Hepatocyte (in vitro differentiated cells): ENCODE results near the gene PPA1. TPM values are rescaled to one million over a fixed set of nuclear protein-coding genes. Genes with fewer than 3 reads are reported as not detected.

ENCODE experiments used
- DNase-seq: peaks from one replicate; pipeline ENCODE4 v3.0.0-alpha.2; 2016; ENCODE audit warnings: low spot score
- H2AFZ ChIP-seq: fragments of 200-600 bp; sonication (generic); 2 replicates; pipeline ENCODE4 v1.6.0; 2016; ENCODE audit warnings: antibody characterized with exemption, mild to moderate bottlenecking
- H3K27ac ChIP-seq: fragments of 200-600 bp; sonication (generic); 2 replicates; pipeline ENCODE4 v1.5.1; 2016; ENCODE audit warnings: mild to moderate bottlenecking
- H3K27me3 ChIP-seq: fragments of 200-600 bp; sonication (generic); 2 replicates; pipeline ENCODE4 v1.6.1; 2016
- H3K36me3 ChIP-seq: fragments of 200-600 bp; sonication (generic); replicated peaks from 2 replicates; pipeline ENCODE4 v1.5.1; 2016; ENCODE audit warnings: low read depth; ENCODE audit not compliant: insufficient read depth
- H3K4me1 ChIP-seq: fragments of 200-600 bp; sonication (generic); 2 replicates; pipeline ENCODE4 v1.5.1; 2016; ENCODE audit warnings: mild to moderate bottlenecking, moderate library complexity; ENCODE audit not compliant: insufficient read depth
- H3K4me2 ChIP-seq: fragments of 200-600 bp; sonication (generic); 2 replicates; pipeline ENCODE4 v1.6.0; 2016
- H3K4me3 ChIP-seq: fragments of 200-600 bp; sonication (generic); 2 replicates; pipeline ENCODE4 v1.5.1; 2016; ENCODE audit warnings: mild to moderate bottlenecking
- H3K79me2 ChIP-seq: fragments of 200-600 bp; sonication (generic); 2 replicates; pipeline ENCODE4 v1.6.0; 2017; ENCODE audit warnings: mild to moderate bottlenecking
- H3K9me2 ChIP-seq: fragments of 200-600 bp; sonication (generic); replicated peaks from 2 replicates; pipeline ENCODE4 v1.6.0; 2017; ENCODE audit warnings: mild to moderate bottlenecking; ENCODE audit not compliant: insufficient read depth
- H3K9me3 ChIP-seq: fragments of 200-600 bp; sonication (generic); 2 replicates; pipeline ENCODE4 v1.5.1; 2016; ENCODE audit warnings: low read depth, mild to moderate bottlenecking
- H4K20me1 ChIP-seq: fragments of 200-600 bp; sonication (generic); 2 replicates; pipeline ENCODE4 v1.6.0; 2016; ENCODE audit warnings: mild to moderate bottlenecking; ENCODE audit not compliant: insufficient read depth, poor library complexity, severe bottlenecking
- CTCF ChIP-seq: fragments of 200-600 bp; sonication (generic); IDR thresholded peaks from 2 replicates; pipeline ENCODE4 v1.5.1; 2016; ENCODE audit warnings: antibody characterized with exemption, mild to moderate bottlenecking; ENCODE audit not compliant: poor library complexity
- EZH2 ChIP-seq: fragments of 200-600 bp; sonication (generic); IDR thresholded peaks from 2 replicates; pipeline ENCODE4 v1.6.1; 2016; ENCODE audit warnings: antibody characterized with exemption, mild to moderate bottlenecking, borderline replicate concordance
- EZH2phosphoT487 ChIP-seq: fragments of 200-600 bp; sonication (generic); IDR thresholded peaks from one replicate; pipeline ENCODE4 v1.6.1; 2018; ENCODE audit warnings: antibody characterized with exemption, mild to moderate bottlenecking, low read depth, moderate library complexity; ENCODE audit not compliant: unreplicated experiment, severe bottlenecking
- WGBS: methylation state at CpG from one replicate; pipeline ENCODE4 v1.1.6; 2016; ENCODE audit warnings: low lambda C conversion rate; ENCODE audit errors: missing lambda C conversion rate; 5-methylcytosine and 5-hydroxymethylcytosine counted together
- polyA plus RNA-seq: library from polyadenylated mRNA; unstranded; fragments of >200 nt; fragmentation: Nextera tagmentation; extraction: Ambion mirVana; gene quantifications from 2 replicates; pipeline ENCODE4 v1.2.1, GENCODE V29; 2016
- total RNA-seq: library from RNA; depleted of rRNA; stranded (reverse); fragments of >200 nt; gene quantifications from 2 replicates; pipeline ENCODE4 v1.2.3, GENCODE V29; 2014

PPA1 gene
- total and polyA plus RNA-seq, 2 experiments from 2014 or later = 131 to 156 TPM

DNA sequence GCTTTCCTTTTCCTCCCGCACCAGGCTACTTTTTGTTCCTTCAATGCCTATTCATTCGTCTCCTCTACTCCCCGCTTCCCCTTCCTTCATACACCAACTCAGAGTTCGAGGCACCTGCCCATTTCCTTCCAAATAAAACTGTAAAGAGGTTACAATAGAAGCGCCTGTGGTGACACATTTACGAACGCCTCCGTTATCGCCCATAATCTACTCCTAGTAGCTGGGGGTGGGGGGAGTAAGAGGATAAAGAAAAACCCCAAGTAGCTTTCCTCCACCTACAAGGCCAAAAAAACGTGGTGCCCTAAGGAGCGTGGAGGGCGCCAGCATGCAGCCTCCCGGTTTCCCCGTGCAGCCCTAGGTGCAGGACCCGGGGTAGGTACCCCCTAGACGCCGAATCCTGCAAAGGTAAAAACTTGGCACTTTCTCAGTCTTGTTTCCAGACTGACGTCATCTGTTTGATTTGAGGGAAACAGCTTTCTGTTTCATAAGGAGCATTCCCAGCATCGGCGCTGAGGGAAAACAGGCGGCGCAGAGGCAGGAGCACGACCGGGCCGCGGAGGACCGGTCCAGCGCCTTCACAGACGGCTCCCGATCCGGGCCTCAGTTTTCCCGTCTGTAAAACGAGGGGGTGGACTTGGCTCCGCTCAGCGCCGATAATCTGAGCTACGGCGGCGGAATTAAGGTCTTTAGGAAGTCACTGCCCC, 922 bp downstream of the PPA1 start:
- Histone ChIP-seq H3K4me3 (peak overlapping the region; percentile 92), H2AFZ (peak overlapping the region; percentile 79), H3K4me2 (peak overlapping the region; percentile 97), H3K27me3 (no peaks in the 10 kb centered on the region), H3K9me3 (no peaks in the 10 kb centered on the region), H3K36me3 (no peaks in the 10 kb centered on the region), H3K4me1 (peaks cover 12% of the 10 kb centered on the region), H3K9me2 (no peaks in the 10 kb centered on the region), H4K20me1 (no peaks in the 10 kb centered on the region), H3K27ac (peak overlapping the region; percentile 90), H3K79me2 (peaks cover 51% of the 10 kb centered on the region)
- TF ChIP-seq EZH2phosphoT487 (no peak), CTCF (no peak)
- peak; percentile 82 for DNase-seq
- WGBS = 4% methylated on average over 39 of the region's 39 CpGs

DNA sequence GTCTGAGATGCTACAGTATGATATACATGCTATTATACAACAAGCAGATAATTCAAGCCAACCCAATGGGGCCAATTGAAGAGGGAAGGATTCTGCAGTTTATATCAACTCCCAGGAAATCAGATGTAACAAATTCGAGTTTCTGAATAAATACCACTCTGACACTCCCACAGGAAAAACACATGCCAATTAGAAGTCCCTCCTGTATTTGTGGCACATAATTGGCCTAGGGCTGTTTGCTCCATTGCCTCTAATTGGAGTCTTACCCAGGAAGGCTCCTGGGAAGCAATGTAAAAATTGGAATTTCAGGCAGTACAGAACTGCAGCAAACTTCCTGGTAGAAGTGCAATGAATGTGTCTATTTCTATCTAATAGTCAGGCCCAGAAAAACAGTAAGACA, 4.7 kb downstream of the PPA1 start:
- Histone ChIP-seq H3K9me3 (no peaks in the 10 kb centered on the region), H3K4me3 (no peak overlapping the region), H3K4me2 (no peak overlapping the region), H3K4me1 (peaks cover 7% of the 10 kb centered on the region), H3K9me2 (no peaks in the 10 kb centered on the region), H3K27ac (peak overlapping the region; percentile 68), H3K79me2 (peaks cover 84% of the 10 kb centered on the region), H3K27me3 (no peaks in the 10 kb centered on the region), H2AFZ (no peak overlapping the region), H3K36me3 (no peaks in the 10 kb centered on the region), H4K20me1 (no peaks in the 10 kb centered on the region)
- DNase-seq = no peak
- WGBS = 73% methylated on average over 1 of the region's 1 CpG
- no peak for TF ChIP-seq EZH2
- TF ChIP-seq EZH2phosphoT487 = no peak
- TF ChIP-seq CTCF = no peak

- H3K27ac ChIP-seq = peak overlapping the region; percentile 68
- peak; percentile 55 for DNase-seq
- no peaks in the 10 kb centered on the region for H3K9me3 ChIP-seq
- no peaks in the 10 kb centered on the region for H3K36me3 ChIP-seq
- no peak overlapping the region for H3K4me3 ChIP-seq
- no peaks in the 10 kb centered on the region for H4K20me1 ChIP-seq
- H3K9me2 ChIP-seq = no peaks in the 10 kb centered on the region
- no peak overlapping the region for H2AFZ ChIP-seq
- peaks cover 7% of the 10 kb centered on the region for H3K4me1 ChIP-seq
- no peak for TF ChIP-seq CTCF
- no peak for TF ChIP-seq EZH2phosphoT487
- no peak for TF ChIP-seq EZH2
- 84% methylated on average over 3 of the region's 3 CpGs for WGBS
- H3K27me3 ChIP-seq = no peaks in the 10 kb centered on the region
- peaks cover 86% of the 10 kb centered on the region for H3K79me2 ChIP-seq
- H3K4me2 ChIP-seq = peak overlapping the region; percentile 6
These were observed 5.5 kb downstream of the PPA1 start for GRCh38 chr10:70227548-70228320.
